ENCODE results near the gene SIM2.
"Not testable (repeated sequence)": the region's sequence is repeated elsewhere in the genome, so short reads cannot be mapped to it uniquely, and the experiment has no call there.

SIM2 gene

GRCh38 chr21:36698981-36699545, at the start of gene SIM2:
SIM2 (plus strand) TSS chr21:36699115; CDS start chr21:36699747, 632 bp downstream.
- no peak for DNase-seq

- no peak for DNase-seq
Measured at GRCh38 chr21:36654324-36654723, 44.6 kb upstream of the SIM2 start.

GRCh38 chr21:36654796-36655325, 44.1 kb upstream of the SIM2 start:
- no peak for DNase-seq

- no peak for DNase-seq
Measured at GRCh38 chr21:36656138-36656537, 42.8 kb upstream of the SIM2 start.

GRCh38 chr21:36657290-36657689, 41.6 kb upstream of the SIM2 start:
- DNase-seq = not testable (repeated sequence)

GRCh38 chr21:36657999-36658398, 40.9 kb upstream of the SIM2 start:
- no peak for DNase-seq

- no peak for DNase-seq
Measured at GRCh38 chr21:36658926-36659325, 40.0 kb upstream of the SIM2 start.

GRCh38 chr21:36661511-36662309, 37.2 kb upstream of the SIM2 start:
- DNase-seq = no peak

- no peak for DNase-seq
Measured at GRCh38 chr21:36663033-36663855, 35.7 kb upstream of the SIM2 start.

GRCh38 chr21:36664662-36664990, 34.3 kb upstream of the SIM2 start:
- no peak for DNase-seq

- no peak for DNase-seq
Measured at GRCh38 chr21:36665806-36666205, 33.1 kb upstream of the SIM2 start.

GRCh38 chr21:36668713-36669112, 30.2 kb upstream of the SIM2 start:
- DNase-seq = no peak

GRCh38 chr21:36671836-36672235, 27.1 kb upstream of the SIM2 start:
- no peak for DNase-seq

- not testable (repeated sequence) for DNase-seq
Measured at GRCh38 chr21:36672296-36672695, 26.6 kb upstream of the SIM2 start.

GRCh38 chr21:36672737-36673136, 26.2 kb upstream of the SIM2 start:
- no peak for DNase-seq

GRCh38 chr21:36676039-36676950, 22.6 kb upstream of the SIM2 start:
- no peak for DNase-seq

- DNase-seq = no peak
Measured at GRCh38 chr21:36677443-36677842, 21.5 kb upstream of the SIM2 start.

GRCh38 chr21:36678538-36678937, 20.4 kb upstream of the SIM2 start:
- no peak for DNase-seq

GRCh38 chr21:36681117-36681631, 17.7 kb upstream of the SIM2 start:
- no peak for DNase-seq

GRCh38 chr21:36684957-36685714, 13.8 kb upstream of the SIM2 start:
- no peak for DNase-seq

- DNase-seq = no peak
Measured at GRCh38 chr21:36686955-36687354, 12.0 kb upstream of the SIM2 start.

GRCh38 chr21:36688324-36688723, 10.6 kb upstream of the SIM2 start:
- no peak for DNase-seq
